ENCODE results near the gene NID2.

Gene NID2

GRCh38 chr14:52068615-52069306, at the start of gene NID2:
TSS of gene NID2 (minus strand) at chr14:52069059. CDS start at chr14:52068994, 65 bp downstream.
- Mint-ChIP-seq H3K9me3 (no peaks in the 10 kb centered on the region), H3K36me3 (no peaks in the 10 kb centered on the region), H3K27ac (no peak within 1 kb of the TSS), H3K4me1 (peaks cover 12% of the 10 kb centered on the region), H3K4me3 (peak within 1 kb of the TSS; percentile 71)
- peak; percentile 42 to 83 for DNase-seq (ENCODE audit: low spot score in 2 of 2)
- ATAC-seq: peak; percentile 84

GRCh38 chr14:52117111-52117832, 48.4 kb upstream of the NID2 start:
- Mint-ChIP-seq H3K36me3 (peaks cover 6% of the 10 kb centered on the region), H3K4me3 (no peak overlapping the region), H3K27ac (no peak overlapping the region), H3K4me1 (no peaks in the 10 kb centered on the region), H3K9me3 (no peaks in the 10 kb centered on the region)
- ATAC-seq (no peak), DNase-seq (ENCODE audit: low spot score in 2 of 2) (no peak)

- Mint-ChIP-seq H3K4me1 (no peaks in the 10 kb centered on the region), H3K27ac (no peak overlapping the region), H3K36me3 (peaks cover 6% of the 10 kb centered on the region), H3K9me3 (no peaks in the 10 kb centered on the region), H3K4me3 (no peak overlapping the region)
- ATAC-seq (no peak), DNase-seq (ENCODE audit: low spot score in 2 of 2) (no peak)
Observed at GRCh38 chr14:52115286-52115685, 46.4 kb upstream of the NID2 start.

GRCh38 chr14:52112336-52113018, 43.6 kb upstream of the NID2 start:
- H3K9me3 Mint-ChIP-seq: no peaks in the 10 kb centered on the region
- no peak for ATAC-seq
- no peaks in the 10 kb centered on the region for H3K4me1 Mint-ChIP-seq
- no peak overlapping the region for H3K27ac Mint-ChIP-seq
- H3K4me3 Mint-ChIP-seq: no peak overlapping the region
- no peak for DNase-seq (ENCODE audit: low spot score in 2 of 2)
- peaks cover 6% of the 10 kb centered on the region for H3K36me3 Mint-ChIP-seq

- H3K27ac Mint-ChIP-seq: no peak overlapping the region
- no peaks in the 10 kb centered on the region for H3K9me3 Mint-ChIP-seq
- ATAC-seq (no peak), DNase-seq (ENCODE audit: low spot score in 2 of 2) (no peak)
- peaks cover 6% of the 10 kb centered on the region for H3K36me3 Mint-ChIP-seq
- H3K4me3 Mint-ChIP-seq: no peak overlapping the region
- H3K4me1 Mint-ChIP-seq: no peaks in the 10 kb centered on the region
Observed at GRCh38 chr14:52111583-52111982, 42.7 kb upstream of the NID2 start.

- ATAC-seq: no peak
- Mint-ChIP-seq H3K9me3 (no peaks in the 10 kb centered on the region), H3K36me3 (peaks cover 6% of the 10 kb centered on the region), H3K4me1 (no peaks in the 10 kb centered on the region), H3K27ac (no peak overlapping the region), H3K4me3 (no peak overlapping the region)
- no peak for DNase-seq (ENCODE audit: low spot score in 2 of 2)
Observed at GRCh38 chr14:52110441-52111086, 41.7 kb upstream of the NID2 start.

GRCh38 chr14:52108823-52109222, 40.0 kb upstream of the NID2 start:
- Mint-ChIP-seq H3K4me1 (no peaks in the 10 kb centered on the region), H3K27ac (no peak overlapping the region), H3K4me3 (no peak overlapping the region)

GRCh38 chr14:52106840-52107239, 38.0 kb upstream of the NID2 start:
- DNase-seq (ENCODE audit: low spot score in 2 of 2) (no peak), ATAC-seq (no peak)
- Mint-ChIP-seq H3K27ac (no peak overlapping the region), H3K4me3 (no peak overlapping the region), H3K4me1 (no peaks in the 10 kb centered on the region), H3K36me3 (no peaks in the 10 kb centered on the region), H3K9me3 (no peaks in the 10 kb centered on the region)

More at GRCh38 chr14:52108823-52109222, 40.0 kb upstream of the NID2 start:
- Mint-ChIP-seq H3K9me3 (no peaks in the 10 kb centered on the region), H3K36me3 (peaks cover 6% of the 10 kb centered on the region)
- no peak for DNase-seq (ENCODE audit: low spot score in 2 of 2)
- ATAC-seq: no peak

- H3K36me3 Mint-ChIP-seq: no peaks in the 10 kb centered on the region
Observed at GRCh38 chr14:52103416-52103815, 34.6 kb upstream of the NID2 start.

GRCh38 chr14:52095794-52096193, 26.9 kb upstream of the NID2 start:
- H3K27ac Mint-ChIP-seq: no peak overlapping the region
- H3K4me3 Mint-ChIP-seq: no peak overlapping the region
- H3K9me3 Mint-ChIP-seq: no peaks in the 10 kb centered on the region
- no peak for DNase-seq (ENCODE audit: low spot score in 2 of 2)
- ATAC-seq: no peak
- no peaks in the 10 kb centered on the region for H3K36me3 Mint-ChIP-seq
- H3K4me1 Mint-ChIP-seq: no peaks in the 10 kb centered on the region

More at GRCh38 chr14:52103416-52103815, 34.6 kb upstream of the NID2 start:
- no peak for ATAC-seq
- Mint-ChIP-seq H3K4me1 (no peaks in the 10 kb centered on the region), H3K9me3 (no peaks in the 10 kb centered on the region), H3K4me3 (no peak overlapping the region), H3K27ac (no peak overlapping the region)
- DNase-seq (ENCODE audit: low spot score in 2 of 2): no peak

- no peaks in the 10 kb centered on the region for H3K36me3 Mint-ChIP-seq
- no peak for DNase-seq (ENCODE audit: low spot score in 2 of 2)
- H3K27ac Mint-ChIP-seq: no peak overlapping the region
- H3K9me3 Mint-ChIP-seq: no peaks in the 10 kb centered on the region
- no peaks in the 10 kb centered on the region for H3K4me1 Mint-ChIP-seq
- ATAC-seq: no peak
- H3K4me3 Mint-ChIP-seq: no peak overlapping the region
Observed at GRCh38 chr14:52095336-52095735, 26.5 kb upstream of the NID2 start.

GRCh38 chr14:52094546-52095271, 25.9 kb upstream of the NID2 start:
- no peak overlapping the region for H3K4me3 Mint-ChIP-seq
- H3K4me1 Mint-ChIP-seq: no peaks in the 10 kb centered on the region
- DNase-seq (ENCODE audit: low spot score in 2 of 2) (no peak), ATAC-seq (no peak)
- H3K36me3 Mint-ChIP-seq: no peaks in the 10 kb centered on the region
- H3K27ac Mint-ChIP-seq: no peak overlapping the region
- no peaks in the 10 kb centered on the region for H3K9me3 Mint-ChIP-seq

GRCh38 chr14:52091928-52092327, 23.1 kb upstream of the NID2 start:
- Mint-ChIP-seq H3K4me1 (no peaks in the 10 kb centered on the region), H3K4me3 (no peak overlapping the region), H3K9me3 (no peaks in the 10 kb centered on the region), H3K27ac (no peak overlapping the region), H3K36me3 (no peaks in the 10 kb centered on the region)
- ATAC-seq (no peak), DNase-seq (ENCODE audit: low spot score in 2 of 2) (no peak)

- Mint-ChIP-seq H3K9me3 (no peaks in the 10 kb centered on the region), H3K27ac (no peak overlapping the region), H3K4me1 (no peaks in the 10 kb centered on the region), H3K36me3 (no peaks in the 10 kb centered on the region), H3K4me3 (no peak overlapping the region)
- no peak for ATAC-seq
- DNase-seq (ENCODE audit: low spot score in 2 of 2): no peak
Observed at GRCh38 chr14:52090936-52091335, 22.1 kb upstream of the NID2 start.

GRCh38 chr14:52089218-52089617, 20.4 kb upstream of the NID2 start:
- Mint-ChIP-seq H3K4me1 (no peaks in the 10 kb centered on the region), H3K27ac (no peak overlapping the region), H3K4me3 (no peak overlapping the region), H3K36me3 (no peaks in the 10 kb centered on the region), H3K9me3 (peaks cover 2% of the 10 kb centered on the region)
- DNase-seq (ENCODE audit: low spot score in 2 of 2): no peak
- no peak for ATAC-seq
